H9 (cell line): ENCODE data around the gene CPE. TPM values are rescaled to one million over a fixed set of nuclear protein-coding genes. Genes with fewer than 3 reads are reported as not detected.

ENCODE experiments used
- DNase-seq: peaks from one replicate; pipeline ENCODE4 v3.0.0-alpha.2; 2017
- H2AFZ ChIP-seq: one replicate; pipeline ENCODE4 v1.6.1; 2013; ENCODE audit warnings: mild to moderate bottlenecking, low read length, control low read depth, moderate library complexity
- H2AK5ac ChIP-seq: 2 replicates; pipeline ENCODE4 v1.6.1; 2013; ENCODE audit warnings: low read length, control low read depth, mixed read lengths; ENCODE audit not compliant: insufficient read length
- H2BK120ac ChIP-seq: one replicate; pipeline ENCODE4 v1.6.1; 2013; ENCODE audit warnings: low read depth, mild to moderate bottlenecking, low read length, control low read depth, inconsistent platforms; ENCODE audit not compliant: poor library complexity, severe bottlenecking
- H2BK12ac ChIP-seq: 2 replicates; pipeline ENCODE4 v1.6.1; 2013; ENCODE audit warnings: low read length, control low read depth, mixed read lengths, low read depth; ENCODE audit not compliant: insufficient read length
- H2BK15ac ChIP-seq: 2 replicates; pipeline ENCODE4 v1.6.1; 2013; ENCODE audit warnings: low read depth, low read length, control low read depth
- H2BK20ac ChIP-seq: one replicate; pipeline ENCODE4 v1.6.1; 2013; ENCODE audit warnings: low read depth, mild to moderate bottlenecking, low read length, control low read depth, inconsistent platforms; ENCODE audit not compliant: poor library complexity, severe bottlenecking
- H2BK5ac ChIP-seq: 2 replicates; pipeline ENCODE4 v1.6.1; 2013; ENCODE audit warnings: low read length, control low read depth, mixed read lengths; ENCODE audit not compliant: insufficient read length
- H3K14ac ChIP-seq: 2 replicates; pipeline ENCODE4 v1.6.1; 2013; ENCODE audit warnings: low read length, control low read depth; ENCODE audit not compliant: insufficient read depth
- H3K18ac ChIP-seq: 2 replicates; pipeline ENCODE4 v1.6.1; 2013; ENCODE audit warnings: low read depth, mild to moderate bottlenecking, mixed read lengths, low read length, control low read depth; ENCODE audit not compliant: insufficient read length
- H3K23ac ChIP-seq: 2 replicates; pipeline ENCODE4 v1.6.1; 2013; ENCODE audit warnings: low read length, control low read depth, mixed read lengths, low read depth; ENCODE audit not compliant: insufficient read length
- H3K23me2 ChIP-seq: 2 replicates; pipeline ENCODE4 v1.6.1; 2013; ENCODE audit warnings: low read depth, mild to moderate bottlenecking, mixed read lengths, low read length, control low read depth; ENCODE audit not compliant: insufficient read length, poor library complexity, severe bottlenecking
- H3K27ac ChIP-seq: 2 replicates; pipeline ENCODE4 v1.5.1; 2013; ENCODE audit warnings: low read length, control low read depth, mixed read lengths, low read depth; ENCODE audit not compliant: insufficient read length
- H3K27me3 ChIP-seq: 2 replicates; pipeline ENCODE4 v1.6.1; 2013; ENCODE audit warnings: low read length, control low read depth, inconsistent platforms; ENCODE audit not compliant: insufficient read depth
- H3K4ac ChIP-seq: 2 replicates; pipeline ENCODE4 v1.6.1; 2013; ENCODE audit warnings: low read depth, mild to moderate bottlenecking, control low read depth, inconsistent platforms, low read length, moderate library complexity
- H3K4me1 ChIP-seq: 2 replicates; pipeline ENCODE4 v1.6.1; 2013; ENCODE audit warnings: low read length, control low read depth, inconsistent platforms; ENCODE audit not compliant: insufficient read depth
- H3K4me2 ChIP-seq: 2 replicates; pipeline ENCODE4 v1.6.1; 2013; ENCODE audit warnings: low read length, control low read depth, mixed read lengths; ENCODE audit not compliant: insufficient read length, insufficient read depth
- H3K56ac ChIP-seq: 2 replicates; pipeline ENCODE4 v1.6.1; 2013; ENCODE audit warnings: low read depth, mild to moderate bottlenecking, mixed read lengths, low read length, control low read depth; ENCODE audit not compliant: insufficient read length
- H3K79me1 ChIP-seq: 2 replicates; pipeline ENCODE4 v1.6.1; 2013; ENCODE audit warnings: low read depth, mild to moderate bottlenecking, moderate library complexity, low read length, control low read depth, inconsistent platforms; ENCODE audit not compliant: insufficient read depth, poor library complexity, severe bottlenecking
- H3K79me2 ChIP-seq: 2 replicates; pipeline ENCODE4 v1.6.1; 2013; ENCODE audit warnings: low read length, control low read depth, inconsistent platforms; ENCODE audit not compliant: insufficient read depth
- H3K9ac ChIP-seq: 2 replicates; pipeline ENCODE4 v1.6.1; 2013; ENCODE audit warnings: low read length, control low read depth, mixed read lengths; ENCODE audit not compliant: insufficient read length; ENCODE audit errors: extremely low read depth
- H3K9me3 ChIP-seq: one replicate; pipeline ENCODE4 v1.6.1; 2013; ENCODE audit warnings: low read depth, low read length, inconsistent platforms; ENCODE audit not compliant: control insufficient read depth
- H3T11ph ChIP-seq: one replicate; pipeline ENCODE4 v1.6.1; 2013; ENCODE audit warnings: mild to moderate bottlenecking, low read length, control low read depth, inconsistent platforms
- H4K20me1 ChIP-seq: one replicate; pipeline ENCODE4 v1.6.1; 2013; ENCODE audit not compliant: control insufficient read depth, insufficient read length, insufficient read depth
- H4K5ac ChIP-seq: 2 replicates; pipeline ENCODE4 v1.6.1; 2013; ENCODE audit warnings: low read depth, mild to moderate bottlenecking, mixed read lengths, low read length, control low read depth; ENCODE audit not compliant: insufficient read length
- H4K8ac ChIP-seq: replicated peaks from 2 replicates; pipeline ENCODE4 v1.6.1; 2013; ENCODE audit warnings: low read length, control low read depth, mixed read lengths, low read depth; ENCODE audit not compliant: insufficient read length
- H4K91ac ChIP-seq: 2 replicates; pipeline ENCODE4 v1.6.1; 2013; ENCODE audit warnings: low read depth, mild to moderate bottlenecking, moderate library complexity, mixed read lengths, low read length, control low read depth; ENCODE audit not compliant: insufficient read length
- H3K27ac Mint-ChIP-seq, 3 experiments: 2 replicates in 2 of 3; 3 replicates in 1 of 3; pipeline ENCODE4 v1.8.0; 2020 to 2021; ENCODE audit warnings: mixed read lengths in 3 of 3, mild to moderate bottlenecking in 1 of 3, moderate library complexity in 1 of 3
- H3K27me3 Mint-ChIP-seq: 2 replicates; pipeline ENCODE4 v1.8.0; 2021; ENCODE audit warnings: low read depth, mild to moderate bottlenecking, moderate library complexity, mixed read lengths
- H3K36me3 Mint-ChIP-seq, 3 experiments: 2 replicates in 2 of 3; 3 replicates in 1 of 3; pipeline ENCODE4 v1.8.0; 2020 to 2021; ENCODE audit warnings: low read depth in 3 of 3, mixed read lengths in 3 of 3; ENCODE audit not compliant: insufficient read depth in 1 of 3
- H3K4me1 Mint-ChIP-seq, 2 experiments: 2 replicates each; pipeline ENCODE4 v1.8.0; 2020; ENCODE audit warnings: mixed read lengths in 2 of 2
- H3K4me3 Mint-ChIP-seq, 2 experiments: 2 replicates in 1 of 2; 3 replicates in 1 of 2; pipeline ENCODE4 v1.8.0; 2020 to 2021; ENCODE audit warnings: mild to moderate bottlenecking in 2 of 2, mixed read lengths in 2 of 2, moderate library complexity in 1 of 2
- H3K9me3 Mint-ChIP-seq, 2 experiments: 2 replicates in 1 of 2; 3 replicates in 1 of 2; pipeline ENCODE4 v1.8.0; 2020; ENCODE audit warnings: mild to moderate bottlenecking in 2 of 2, mixed read lengths in 2 of 2, moderate library complexity in 1 of 2
- WGBS: extraction: QIAGEN DNeasy Blood & Tissue Kit; methylation state at CpG from one replicate; pipeline ENCODE4 v1.1.7; 2013; ENCODE audit warnings: missing lambda C conversion rate, low lambda C conversion rate, mixed read lengths; ENCODE audit not compliant: insufficient read length; ENCODE audit errors: extremely low coverage; 5-methylcytosine and 5-hydroxymethylcytosine counted together
- total RNA-seq: library from RNA; stranded (reverse); gene quantifications from 2 replicates; pipeline ENCODE4 v1.2.1, GENCODE V29; 2021
- TF ChIP-seq, protein P1 (sequence below): fragments of 200-600 bp; sonication (generic); conservative IDR thresholded peaks from 3 replicates; pipeline ENCODE4 v1.8.0; 2021; ENCODE audit warnings: antibody characterized with exemption, mild to moderate bottlenecking

The CPE gene
- total RNA-seq, 1 experiment from 2014 or later = 10.0 TPM

DNA sequence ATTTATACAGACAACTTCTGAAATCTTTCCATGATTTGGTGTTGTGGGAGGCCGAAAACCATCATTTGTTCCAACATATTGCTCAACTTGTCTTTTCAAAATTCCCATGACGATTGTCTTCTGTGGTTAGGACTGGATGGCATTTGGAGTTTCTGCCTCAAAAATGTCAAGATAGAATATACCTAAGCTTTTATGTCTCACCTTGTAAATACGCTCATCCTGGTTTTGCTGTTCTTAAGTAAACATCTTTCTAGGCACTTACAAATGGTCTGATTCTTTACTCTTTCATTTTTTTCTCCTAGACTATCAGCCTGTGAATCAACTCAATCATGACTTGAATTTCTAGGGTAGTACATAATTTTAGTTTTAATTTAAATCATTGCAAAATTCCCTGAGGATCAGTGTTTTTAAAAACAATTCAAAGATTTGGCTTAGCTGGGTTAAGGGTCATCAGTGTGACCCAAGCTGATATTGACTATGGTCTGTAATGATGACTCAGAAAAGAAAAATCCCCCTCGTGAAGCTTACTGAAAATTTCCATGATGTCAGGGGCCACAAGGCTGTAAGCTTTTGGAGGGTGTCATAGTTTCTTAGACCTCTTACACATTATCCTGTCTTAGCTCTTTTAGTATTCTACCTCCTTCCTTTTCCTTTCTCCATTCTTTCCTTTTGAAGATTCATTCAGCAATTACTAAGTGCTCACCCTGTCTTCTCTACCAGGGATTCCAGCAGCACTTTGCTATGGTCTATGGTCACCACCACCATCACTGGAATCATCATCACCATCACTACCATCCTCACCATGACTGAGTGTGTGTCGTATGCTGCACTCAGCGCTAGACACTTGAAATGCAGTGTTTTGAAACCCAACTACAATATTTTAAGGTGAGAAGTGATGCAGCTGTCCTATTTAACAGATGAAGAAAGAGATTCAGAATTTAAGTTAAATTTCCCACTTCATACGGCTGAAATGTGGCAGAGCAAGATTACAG is 124.4 kb downstream of the CPE start:
- no CpG with 5 or more reads among the region's 7 CpGs for WGBS
- no peak overlapping the region for H3K27ac Mint-ChIP-seq

More for the DNA sequence above, 124.4 kb downstream of the CPE start:
- Histone ChIP-seq H3K27me3 (no peaks in the 10 kb centered on the region), H2BK12ac (no peak overlapping the region), H4K20me1 (no peaks in the 10 kb centered on the region), H3K23me2 (no peaks in the 10 kb centered on the region), H3K14ac (no peak overlapping the region), H3K4ac (no peak overlapping the region), H2BK5ac (no peak overlapping the region), H2AK5ac (no peak overlapping the region), H3K79me1 (no peaks in the 10 kb centered on the region), H2BK15ac (no peak overlapping the region), H3K79me2 (no peaks in the 10 kb centered on the region), H2BK120ac (no peak overlapping the region), H4K8ac (no peak overlapping the region), H3T11ph (no peak overlapping the region), H3K23ac (no peak overlapping the region), H3K9ac (no peak overlapping the region), H4K91ac (no peak overlapping the region), H3K9me3 (no peaks in the 10 kb centered on the region), H3K27ac (no peak overlapping the region), H3K56ac (no peak overlapping the region), H3K18ac (no peak overlapping the region), H3K4me2 (no peak overlapping the region), H4K5ac (no peak overlapping the region), H2AFZ (no peak overlapping the region), H3K4me1 (no peaks in the 10 kb centered on the region), H2BK20ac (no peak overlapping the region)
- no peak for DNase-seq
- Mint-ChIP-seq H3K27me3 (no peaks in the 10 kb centered on the region; the same call in 1 of the 2 replicates), H3K36me3 (peaks cover 3 to 4% (median 3%) of the 10 kb centered on the region in 3 experiments; a peak in 3 of 7 replicates), H3K9me3 (no peaks in the 10 kb centered on the region), H3K4me1 (no peaks in the 10 kb centered on the region), H3K4me3 (no peak overlapping the region)
- TF ChIP-seq, protein P1, sequence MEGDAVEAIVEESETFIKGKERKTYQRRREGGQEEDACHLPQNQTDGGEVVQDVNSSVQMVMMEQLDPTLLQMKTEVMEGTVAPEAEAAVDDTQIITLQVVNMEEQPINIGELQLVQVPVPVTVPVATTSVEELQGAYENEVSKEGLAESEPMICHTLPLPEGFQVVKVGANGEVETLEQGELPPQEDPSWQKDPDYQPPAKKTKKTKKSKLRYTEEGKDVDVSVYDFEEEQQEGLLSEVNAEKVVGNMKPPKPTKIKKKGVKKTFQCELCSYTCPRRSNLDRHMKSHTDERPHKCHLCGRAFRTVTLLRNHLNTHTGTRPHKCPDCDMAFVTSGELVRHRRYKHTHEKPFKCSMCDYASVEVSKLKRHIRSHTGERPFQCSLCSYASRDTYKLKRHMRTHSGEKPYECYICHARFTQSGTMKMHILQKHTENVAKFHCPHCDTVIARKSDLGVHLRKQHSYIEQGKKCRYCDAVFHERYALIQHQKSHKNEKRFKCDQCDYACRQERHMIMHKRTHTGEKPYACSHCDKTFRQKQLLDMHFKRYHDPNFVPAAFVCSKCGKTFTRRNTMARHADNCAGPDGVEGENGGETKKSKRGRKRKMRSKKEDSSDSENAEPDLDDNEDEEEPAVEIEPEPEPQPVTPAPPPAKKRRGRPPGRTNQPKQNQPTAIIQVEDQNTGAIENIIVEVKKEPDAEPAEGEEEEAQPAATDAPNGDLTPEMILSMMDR = no peak
